Esophagus muscularis mucosa (tissue), 4 donors: ENCODE measurements around the gene KRTAP9-4.

Source experiments
- CTCF ChIP-seq, 3 experiments: fragments of 200-600 bp in 2 of 3; fragments of 450-650 bp in 1 of 3; sonication (generic) in 2 of 3; IDR thresholded peaks; one replicate each; pipeline ENCODE4 v1.5.1; 2017 to 2019; ENCODE audit warnings: antibody characterized with exemption in 3 of 3, mild to moderate bottlenecking in 2 of 3, moderate library complexity in 1 of 3
- EP300 ChIP-seq: sonication (generic); formaldehyde crosslinking; IDR thresholded peaks from one replicate; pipeline ENCODE4 v1.6.1; 2017; ENCODE audit warnings: antibody characterized with exemption
- POLR2A ChIP-seq: fragments of 450-650 bp; IDR thresholded peaks from one replicate; pipeline ENCODE4 v1.6.1; 2017; ENCODE audit warnings: antibody characterized with exemption, moderate library complexity, mild to moderate bottlenecking, low read depth

GRCh38 chr17:41211845-41212466, 37.5 kb upstream of the KRTAP9-4 start:
- TF ChIP-seq EP300 (no peak), CTCF (IDR thresholded peaks at IDR 0.05) (no peak), POLR2A (no peak)
